M059J (cell line): ENCODE data around the gene XXYLT1. TPM values are rescaled to one million over a fixed set of nuclear protein-coding genes. Genes with fewer than 3 reads are reported as not detected.

Source experiments
- DNase-seq: peaks from one replicate; pipeline ENCODE4 v3.0.0-alpha.2; 2012; ENCODE audit warnings: low read depth
- total RNA-seq: library from RNA; depleted of rRNA; stranded (reverse); fragments of >200 nt; shearing (Covaris generic); gene quantifications from 2 replicates; pipeline ENCODE4 v1.2.3, GENCODE V29; 2014

Gene XXYLT1
- total RNA-seq, 1 experiment from 2014 or later = 53.8 TPM

GRCh38 chr3:195186041-195186709 is 84.8 kb downstream of the XXYLT1 start:
- no peak for DNase-seq

DNA sequence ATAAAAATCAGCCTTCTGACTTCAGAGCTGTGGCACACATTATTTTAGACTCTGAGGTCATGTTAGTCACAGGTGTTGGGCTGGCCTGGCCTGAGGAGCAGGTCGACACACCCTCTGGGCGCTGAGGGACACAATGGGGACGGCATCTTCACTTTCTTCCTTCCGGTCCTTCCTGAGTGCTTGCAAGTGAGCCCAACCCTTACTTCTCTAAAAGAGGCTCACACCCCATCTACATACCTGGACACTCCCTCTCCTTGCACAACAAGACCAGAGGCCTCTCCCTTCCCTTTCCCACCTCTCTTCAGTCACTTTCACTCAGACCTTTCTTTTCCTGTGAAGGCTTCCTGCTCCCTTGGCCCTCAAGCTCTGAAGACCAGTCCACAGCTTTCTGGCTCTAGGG is 85.4 kb downstream of the XXYLT1 start:
- DNase-seq = no peak

DNA sequence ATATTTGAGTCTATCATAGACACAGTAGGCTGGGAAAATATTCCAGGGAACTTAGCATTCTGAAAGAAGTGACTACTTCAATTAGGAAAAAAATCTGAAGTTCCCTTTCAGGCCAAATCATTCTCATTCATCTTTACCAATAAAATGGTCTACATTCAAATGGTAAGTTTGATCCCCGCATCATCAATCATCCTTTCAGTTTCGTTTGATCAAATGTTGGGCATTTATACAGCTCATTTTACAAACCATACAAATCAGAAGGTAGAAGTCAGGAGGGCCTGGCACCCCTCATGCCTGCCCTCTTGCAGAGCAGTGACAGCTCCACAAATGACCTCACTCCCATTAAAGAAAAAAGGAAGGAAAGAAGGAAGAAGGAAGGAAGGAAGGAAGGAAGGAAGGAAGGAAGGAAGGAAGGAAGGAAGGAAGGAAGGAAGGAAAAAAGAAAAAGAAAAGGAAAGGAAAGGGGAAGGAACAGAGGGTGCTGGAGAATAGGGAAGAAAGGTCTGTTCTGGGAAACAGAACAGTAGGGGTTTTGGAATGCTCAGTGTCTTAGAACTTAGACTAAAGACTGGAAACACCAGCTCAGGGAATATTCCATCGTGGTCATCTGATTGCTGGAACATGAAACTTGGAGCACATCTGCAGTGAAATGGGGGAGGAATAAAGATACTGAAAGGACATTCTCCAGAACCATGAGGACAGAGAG is 86.1 kb downstream of the XXYLT1 start:
- no peak for DNase-seq

DNA sequence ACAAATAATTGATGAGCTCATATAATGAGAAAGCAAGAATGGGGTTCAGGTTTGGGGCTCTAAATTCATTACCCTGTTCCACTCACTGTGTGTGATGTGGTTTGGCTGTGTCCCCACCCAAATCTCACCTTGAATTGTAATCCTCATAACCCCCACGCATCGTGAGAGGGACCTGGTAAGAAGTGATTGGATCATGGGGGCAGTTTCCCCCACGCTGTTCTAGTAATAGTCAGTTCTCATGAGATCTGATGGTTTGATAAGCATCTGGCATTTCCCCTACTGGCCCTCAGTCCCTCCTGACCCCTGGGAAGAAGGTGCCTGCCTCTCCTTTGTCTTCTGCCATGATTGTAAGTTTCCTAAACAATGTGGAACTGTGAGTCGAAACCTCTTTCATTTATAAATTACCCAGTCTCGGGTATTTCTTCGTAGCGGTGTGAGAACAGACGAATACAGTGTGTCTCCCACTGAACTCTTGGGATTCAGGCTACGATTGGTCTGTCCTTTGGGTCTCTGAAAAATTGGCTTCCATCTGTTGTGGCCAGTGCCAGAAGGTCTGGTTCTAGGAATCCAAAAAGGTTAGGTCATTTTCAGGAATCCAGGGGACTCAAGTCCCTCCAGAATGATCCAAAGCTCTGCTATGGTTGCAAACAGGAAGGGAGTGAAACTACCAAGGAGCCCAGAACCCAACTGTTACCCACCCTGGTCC is 87.7 kb downstream of the XXYLT1 start:
- no peak for DNase-seq

DNA sequence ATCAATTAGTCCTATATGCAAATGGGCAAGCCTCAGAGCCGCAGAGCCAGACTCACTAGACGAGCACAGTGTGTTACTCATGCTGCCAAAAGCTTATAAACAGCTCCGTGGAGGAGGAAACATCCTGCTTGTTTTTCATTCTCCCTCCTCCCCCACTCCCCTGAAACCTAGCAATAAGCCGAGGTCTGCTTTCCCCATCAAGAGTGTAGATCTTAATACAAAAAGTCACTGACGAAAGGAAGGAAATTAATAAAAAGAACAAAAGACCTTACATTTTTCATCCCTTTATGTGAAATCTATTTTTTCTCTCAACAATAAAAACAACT is 88.5 kb downstream of the XXYLT1 start:
- peak; percentile 67 for DNase-seq

DNA sequence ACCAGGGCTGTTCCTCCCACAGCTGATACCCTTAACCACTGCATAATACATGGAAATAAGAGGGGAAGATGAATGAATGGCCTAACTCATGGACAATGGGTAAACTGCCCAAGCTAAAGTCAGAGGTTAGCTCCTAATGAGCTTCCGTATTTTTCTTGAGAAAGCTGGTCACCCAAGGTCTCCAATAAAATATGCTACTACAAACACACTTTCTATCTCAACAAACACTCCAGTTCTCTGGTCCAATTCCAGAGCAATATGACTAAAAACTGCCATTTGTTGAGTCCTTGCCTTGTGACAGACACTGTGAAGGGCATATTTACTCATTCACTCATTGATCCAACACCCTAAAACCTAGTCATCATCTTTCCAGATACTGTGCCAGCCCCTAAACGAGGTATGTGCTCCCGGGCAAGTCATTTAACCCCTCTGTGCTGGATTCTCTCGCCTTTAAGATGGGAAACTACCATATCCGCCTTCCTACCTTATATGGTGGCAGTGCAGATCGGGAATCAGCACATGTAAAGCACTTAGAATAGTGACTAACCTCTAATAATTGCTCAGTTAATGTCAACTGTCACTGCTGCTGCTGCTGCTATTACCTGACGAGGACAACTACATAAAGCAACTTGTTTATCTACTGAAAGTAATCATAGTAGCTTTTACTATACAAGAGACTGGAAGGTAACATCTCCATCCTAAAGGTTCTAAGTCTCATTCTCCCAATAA is 89.1 kb downstream of the XXYLT1 start:
- peak; percentile 15 for DNase-seq

DNA sequence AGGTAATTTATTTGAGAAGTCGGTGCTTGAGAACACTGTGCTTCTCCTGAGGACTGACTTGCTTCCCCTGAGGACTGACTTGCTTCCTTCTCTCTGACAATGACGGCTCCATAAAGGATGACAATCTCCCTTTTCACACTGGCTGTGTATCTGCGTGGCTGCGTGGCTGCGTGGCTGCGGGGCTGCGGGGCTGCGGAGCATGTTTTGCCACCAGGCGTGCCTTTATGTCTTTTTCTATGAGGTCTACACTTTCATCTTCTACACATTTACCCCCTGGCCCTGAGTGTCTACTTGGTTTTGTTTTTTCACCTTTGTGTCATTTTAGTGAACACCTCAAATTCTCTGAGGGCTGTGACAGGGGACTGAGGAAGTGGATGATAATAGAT is 89.9 kb downstream of the XXYLT1 start:
- no peak for DNase-seq

GRCh38 chr3:195180490-195181112 is 90.4 kb downstream of the XXYLT1 start:
- no peak for DNase-seq

DNA sequence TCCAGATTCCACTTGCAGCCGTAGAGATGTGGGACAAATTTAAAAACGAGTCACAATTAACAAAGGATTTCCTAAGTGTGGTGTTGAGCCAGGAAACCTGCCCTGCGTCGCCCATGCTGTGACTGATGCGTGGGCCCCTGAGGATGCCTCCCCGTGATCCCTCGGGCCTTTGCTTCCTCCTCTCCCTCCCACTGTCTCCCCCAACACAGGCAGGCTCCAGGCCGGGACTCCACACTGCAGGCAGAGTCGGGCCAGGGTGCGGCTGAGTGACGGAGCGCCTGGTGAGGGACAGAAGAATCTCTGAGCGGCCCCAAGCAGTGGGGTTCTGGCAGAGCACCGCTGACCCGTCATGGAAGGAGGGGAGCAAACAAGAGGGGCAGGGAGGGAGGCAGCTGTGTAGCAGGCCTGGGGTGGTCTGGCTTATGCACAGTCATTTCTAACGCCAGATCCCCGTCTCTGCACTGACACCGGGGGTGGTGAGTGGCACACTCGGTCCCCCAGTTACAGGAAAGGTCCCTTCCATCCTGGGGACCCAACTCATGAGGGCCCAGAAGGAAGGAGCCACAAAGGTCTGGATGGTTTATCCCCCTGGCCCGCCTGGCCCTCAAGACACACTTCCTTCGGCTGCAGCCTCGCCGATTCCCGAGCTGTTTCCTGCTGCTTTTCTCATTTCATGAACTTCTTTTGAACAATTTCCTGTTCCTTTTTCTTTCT is 91.0 kb downstream of the XXYLT1 start:
- no peak for DNase-seq

- no peak for DNase-seq
These were observed 92.6 kb downstream of the XXYLT1 start for GRCh38 chr3:195178124-195178910.

- no peak for DNase-seq
These were observed 93.4 kb downstream of the XXYLT1 start for GRCh38 chr3:195177422-195178123.

DNA sequence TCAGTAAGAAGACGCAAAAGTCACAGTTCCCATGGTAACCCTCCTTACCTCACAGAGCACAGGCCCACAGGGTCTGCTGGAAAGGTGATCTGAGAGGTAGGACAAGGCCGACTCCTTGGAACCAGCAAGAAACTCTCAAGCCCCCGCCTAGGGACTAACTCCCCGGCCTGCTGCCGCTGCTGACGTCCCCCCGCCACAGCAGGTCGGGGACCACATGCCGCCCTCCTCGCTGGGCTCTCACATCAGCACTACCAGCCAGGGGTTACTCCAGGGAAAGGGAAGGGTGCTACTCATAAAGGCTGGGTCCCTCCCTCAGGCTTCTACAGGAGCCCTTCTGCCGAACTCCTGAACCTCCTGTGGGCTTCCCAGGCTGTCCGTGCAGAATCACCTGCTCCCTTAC is 94.2 kb downstream of the XXYLT1 start:
- DNase-seq = no peak

- no peak for DNase-seq
These were observed 95.3 kb downstream of the XXYLT1 start for GRCh38 chr3:195175476-195176337.

DNA sequence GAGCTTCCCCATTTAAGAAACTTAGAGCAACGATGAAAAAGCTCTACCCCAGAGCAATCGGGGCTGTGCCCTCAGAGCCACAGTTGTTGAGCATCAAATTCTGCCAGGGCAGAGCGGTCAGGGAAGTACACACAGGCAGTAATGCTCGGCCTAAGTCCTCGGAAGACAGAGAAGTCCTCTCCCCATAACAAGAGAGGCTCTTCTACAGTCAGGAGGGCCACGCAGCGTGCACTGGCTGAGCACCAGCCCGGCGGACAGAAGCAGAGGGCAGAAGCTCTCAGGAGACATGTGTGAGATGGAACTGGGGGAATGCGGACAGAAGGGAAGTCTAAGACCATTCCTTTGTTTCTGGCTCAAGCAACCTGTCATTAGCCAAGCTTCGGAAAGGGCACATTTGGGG is 95.9 kb downstream of the XXYLT1 start:
- no peak for DNase-seq

GRCh38 chr3:195173657-195174056 is 97.3 kb downstream of the XXYLT1 start:
- no peak for DNase-seq

DNA sequence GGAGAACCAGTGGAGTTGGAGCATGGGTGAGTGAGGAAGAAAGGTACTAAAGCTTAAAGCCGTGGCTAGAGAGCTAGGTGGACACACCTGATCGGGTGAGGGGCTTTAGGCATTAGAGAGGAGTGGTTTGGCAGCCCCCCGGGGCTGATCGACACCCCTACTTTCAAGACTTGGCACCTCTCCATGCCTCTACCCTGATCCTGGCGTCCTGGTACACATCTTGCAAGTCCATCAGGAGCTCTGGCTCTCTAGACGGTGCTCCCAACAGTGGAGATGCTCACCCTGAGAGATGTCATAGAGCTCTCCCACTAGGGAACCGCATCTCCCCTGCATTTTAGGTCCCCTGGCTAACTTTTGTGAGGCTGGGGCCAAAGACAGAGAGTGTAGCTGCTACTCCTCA is 98.1 kb downstream of the XXYLT1 start:
- DNase-seq = no peak

- no peak for DNase-seq
These were observed 98.8 kb downstream of the XXYLT1 start for GRCh38 chr3:195172039-195172684.

- no peak for DNase-seq
These were observed 99.7 kb downstream of the XXYLT1 start for GRCh38 chr3:195171093-195171873.
